Panc1 (cell line): ENCODE measurements around the gene KCNG2.

ENCODE experiments used
- CTCF ChIP-seq: fragments of 450-650 bp; IDR thresholded peaks from 2 replicates; pipeline ENCODE4 v1.5.1; 2017; ENCODE audit warnings: mild to moderate bottlenecking
- POLR2AphosphoS5 ChIP-seq: IDR thresholded peaks from 2 replicates; pipeline ENCODE4 v1.6.1; 2012; ENCODE audit warnings: mild to moderate bottlenecking, low read depth, low read length, moderate library complexity
- SIN3A ChIP-seq: IDR thresholded peaks from 2 replicates; pipeline ENCODE4 v1.6.1; 2012; ENCODE audit warnings: low read depth, mild to moderate bottlenecking, low read length, moderate library complexity, borderline replicate concordance; ENCODE audit not compliant: insufficient read depth

DNA sequence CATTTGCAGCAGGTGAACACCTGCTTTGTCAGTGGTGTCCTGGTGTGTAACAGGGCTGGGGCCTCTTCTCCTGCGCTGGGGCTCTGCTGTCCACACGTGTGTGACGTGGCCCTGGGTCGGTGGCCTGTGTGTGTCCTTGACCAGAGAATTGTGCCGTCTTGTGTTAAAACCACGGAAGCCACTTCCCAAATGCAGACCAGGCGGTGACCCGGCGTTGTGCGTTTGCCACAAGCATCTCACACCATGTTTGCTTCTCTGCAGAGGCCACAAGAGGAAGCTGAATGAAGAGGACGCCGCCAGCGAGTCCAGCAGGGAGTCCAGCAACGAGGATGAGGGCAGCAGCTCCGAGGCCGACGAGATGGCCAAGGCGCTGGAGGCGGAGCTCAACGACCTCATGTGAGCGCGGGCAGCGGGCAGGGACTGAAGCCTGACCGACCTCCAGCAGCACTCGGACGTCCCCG, 44.3 kb upstream of the KCNG2 start:
- TF ChIP-seq CTCF: no peak
- no peak for TF ChIP-seq SIN3A
- no peak for TF ChIP-seq POLR2AphosphoS5
